Fibroblast of skin of right quadriceps (primary cell): ENCODE measurements around the gene RAD51B.

Experiments used
- DNase-seq: peaks from one replicate; pipeline ENCODE4 v3.0.0-alpha.2; 2013

The RAD51B gene

GRCh38 chr14:68315081-68315480 is 495.5 kb downstream of the RAD51B start:
- DNase-seq, result no peak

GRCh38 chr14:68316078-68316868 is 496.7 kb downstream of the RAD51B start:
- no peak for DNase-seq

DNA sequence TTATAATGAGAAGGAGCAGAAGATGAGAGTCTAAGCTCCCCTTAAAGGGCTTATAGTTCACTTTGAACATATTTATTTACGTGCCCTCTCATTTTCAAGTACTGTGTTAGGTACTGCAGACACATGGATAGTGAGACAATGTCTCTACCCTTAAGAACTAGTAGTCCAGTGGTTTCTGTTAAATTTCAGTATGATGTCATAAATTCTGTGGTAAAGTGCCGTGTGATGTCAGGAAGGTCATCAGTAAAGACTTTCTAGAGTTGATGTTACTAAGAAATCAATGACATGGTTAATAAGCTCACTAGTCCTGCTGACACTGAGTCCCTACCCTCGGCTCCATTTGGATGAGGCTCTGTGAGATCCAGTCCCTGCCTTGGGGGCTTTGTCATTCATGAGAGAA is 497.7 kb downstream of the RAD51B start:
- DNase-seq, result no peak

GRCh38 chr14:68318828-68319227 is 499.2 kb downstream of the RAD51B start:
- no peak for DNase-seq

GRCh38 chr14:68320495-68320894 is 500.9 kb downstream of the RAD51B start:
- DNase-seq, result no peak

DNA sequence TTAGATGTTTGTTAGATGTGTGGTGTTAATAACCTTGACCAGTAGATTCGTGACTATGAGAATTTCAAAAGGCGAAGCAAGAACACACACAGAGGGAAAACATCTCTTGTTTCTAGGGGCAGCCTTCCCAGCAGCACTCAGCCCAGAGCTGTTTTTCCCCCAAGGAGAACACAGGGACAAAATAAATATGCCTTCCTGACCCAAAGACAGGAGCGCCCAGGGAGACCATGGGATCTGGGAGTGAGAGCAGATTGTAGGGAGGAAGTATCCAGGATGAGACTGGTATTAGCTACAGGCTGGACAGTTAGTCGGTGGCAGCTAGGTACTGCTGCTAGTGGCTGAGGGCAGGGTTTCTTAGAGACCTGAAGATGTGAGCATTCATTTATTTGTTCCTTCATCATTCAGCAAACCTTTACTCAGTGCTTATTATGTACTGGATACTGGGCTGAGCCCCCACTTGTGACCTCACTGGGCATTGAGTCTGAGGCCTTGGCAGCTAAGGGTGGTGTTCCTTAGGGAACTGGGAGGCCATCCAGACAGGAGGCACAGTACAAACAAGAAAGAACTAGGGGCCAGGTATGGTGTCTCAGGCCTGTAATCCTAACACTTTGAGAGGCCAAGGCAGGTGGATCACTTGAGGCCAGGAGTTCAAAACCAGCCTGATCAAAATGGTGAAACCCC is 503.5 kb downstream of the RAD51B start:
- no peak for DNase-seq

DNA sequence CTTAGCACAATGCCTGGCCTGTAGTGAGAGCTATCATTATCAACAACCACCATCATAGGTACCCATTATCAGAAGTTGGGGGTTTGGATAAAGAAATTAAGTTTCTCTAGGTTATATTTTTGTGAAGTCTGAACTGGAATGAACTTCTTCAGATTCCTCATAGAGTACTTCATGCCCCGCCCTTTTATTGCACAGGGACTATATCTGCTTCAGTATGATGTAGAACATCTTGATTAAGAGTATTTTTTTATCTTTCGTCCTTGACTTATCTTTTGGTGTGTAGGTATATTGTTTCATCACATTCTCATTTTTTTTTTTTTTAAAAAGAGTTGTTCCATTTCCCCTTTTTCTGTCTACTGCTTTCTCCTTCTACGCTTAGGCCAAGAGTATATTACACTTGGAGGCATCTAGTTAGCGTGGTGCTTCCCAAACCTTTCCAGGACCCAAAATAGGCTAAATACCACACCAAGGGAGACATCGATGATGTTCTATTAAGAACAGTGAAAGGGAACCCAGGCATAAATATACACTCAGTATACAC is 505.8 kb downstream of the RAD51B start:
- DNase-seq, result no peak

DNA sequence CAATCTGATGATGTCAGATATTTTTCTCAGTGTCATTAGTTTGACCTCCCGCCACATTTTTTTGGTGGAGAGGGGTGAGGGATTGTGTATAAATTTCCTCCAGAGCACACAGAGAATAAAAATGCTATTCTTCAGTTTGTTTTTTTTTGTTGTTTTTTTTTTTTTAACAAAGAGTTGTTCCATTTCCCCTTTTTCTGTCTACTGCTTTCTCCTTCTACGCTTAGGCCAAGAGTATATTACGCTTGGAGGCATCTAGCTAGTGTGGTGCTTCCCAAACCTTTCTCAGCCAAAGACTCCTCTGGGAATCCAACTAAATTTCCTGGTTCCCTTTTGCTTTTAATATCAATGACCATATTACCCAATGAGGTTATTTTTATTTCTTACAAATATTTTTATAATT is 507.7 kb downstream of the RAD51B start:
- no peak for DNase-seq

GRCh38 chr14:68328509-68328908 is 508.9 kb downstream of the RAD51B start:
- no peak for DNase-seq

GRCh38 chr14:68331426-68331825 is 511.8 kb downstream of the RAD51B start:
- DNase-seq, result peak; percentile 22

GRCh38 chr14:68331991-68332390 is 512.4 kb downstream of the RAD51B start:
- no peak for DNase-seq

GRCh38 chr14:68333262-68333661 is 513.7 kb downstream of the RAD51B start:
- DNase-seq, result no peak

DNA sequence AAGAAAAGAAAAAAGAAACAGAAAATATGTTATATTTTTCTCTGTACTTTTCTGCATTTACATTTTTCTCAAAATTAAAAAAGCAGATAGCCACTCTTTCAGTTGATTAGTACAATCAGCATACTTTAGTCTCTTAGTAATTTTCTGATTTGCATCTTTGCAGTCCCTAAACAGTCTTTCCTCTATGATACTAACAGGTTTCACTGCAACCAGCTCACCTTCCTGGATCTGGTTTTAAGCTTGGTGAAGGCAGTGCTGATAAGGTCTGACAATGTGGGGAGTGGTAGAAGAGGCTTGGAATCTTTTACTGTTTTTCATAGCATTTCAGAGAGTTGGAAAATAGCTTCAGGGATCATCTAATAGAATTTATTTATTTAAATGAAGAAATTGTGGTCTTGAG is 515.7 kb downstream of the RAD51B start:
- DNase-seq, result no peak

DNA sequence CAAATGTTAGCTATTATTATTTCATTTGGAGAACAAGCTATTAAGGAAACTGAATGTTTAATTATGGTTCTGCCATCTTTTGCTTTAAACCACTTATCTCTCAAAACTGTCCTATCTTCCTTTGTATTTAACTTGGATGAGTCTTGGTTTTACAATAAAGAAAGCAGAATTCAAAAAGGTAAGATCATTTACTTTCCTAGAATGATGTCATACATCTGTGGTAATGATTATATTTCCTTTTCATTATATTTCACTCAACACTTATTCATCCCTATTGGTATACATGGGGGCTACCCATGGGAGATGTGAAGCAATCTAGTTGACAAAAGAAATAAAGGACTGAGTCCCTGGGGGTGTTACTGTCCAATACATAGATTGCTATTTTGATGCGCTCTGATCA is 516.6 kb downstream of the RAD51B start:
- no peak for DNase-seq

- DNase-seq, result no peak
Measured at GRCh38 chr14:68337279-68337678, 517.7 kb downstream of the RAD51B start.

GRCh38 chr14:68340262-68340661 is 520.7 kb downstream of the RAD51B start:
- DNase-seq, result no peak

DNA sequence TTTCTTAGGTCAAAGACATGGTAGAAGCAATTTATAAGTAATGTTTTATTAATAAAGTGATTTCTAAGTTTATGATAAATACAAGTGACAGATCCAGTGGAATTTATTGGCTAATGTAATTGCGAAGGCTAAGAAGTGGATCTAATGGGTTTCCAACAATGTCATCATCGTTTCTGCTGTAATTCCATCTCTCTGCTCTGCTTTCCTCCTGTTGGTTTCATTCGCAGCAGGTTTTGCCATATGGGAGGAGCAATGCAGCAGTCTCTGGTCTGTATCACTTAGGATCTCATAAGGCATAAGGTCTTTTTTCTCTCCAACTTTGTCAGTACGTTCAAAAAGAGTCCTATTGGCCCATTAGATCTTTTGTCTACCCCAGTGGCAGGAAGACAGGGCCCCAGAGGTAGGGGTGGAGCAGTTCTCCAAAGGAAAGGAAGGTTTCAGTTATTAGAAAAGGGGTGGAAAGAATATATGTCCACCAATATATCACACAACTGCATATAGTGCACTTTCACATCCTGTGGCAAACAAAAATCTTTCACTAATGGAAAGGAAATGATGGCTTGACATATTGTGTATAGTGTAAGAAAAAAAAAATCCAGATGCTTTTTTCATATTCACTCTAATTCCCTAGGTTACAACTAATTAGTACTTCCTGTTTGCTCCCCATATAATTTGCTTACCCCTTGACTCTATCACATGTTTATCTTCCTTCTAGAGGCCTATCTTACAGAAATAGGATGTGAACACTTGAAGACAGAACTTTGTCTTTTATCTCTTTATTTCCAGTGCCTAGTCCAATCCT is 522.0 kb downstream of the RAD51B start:
- DNase-seq, result no peak

DNA sequence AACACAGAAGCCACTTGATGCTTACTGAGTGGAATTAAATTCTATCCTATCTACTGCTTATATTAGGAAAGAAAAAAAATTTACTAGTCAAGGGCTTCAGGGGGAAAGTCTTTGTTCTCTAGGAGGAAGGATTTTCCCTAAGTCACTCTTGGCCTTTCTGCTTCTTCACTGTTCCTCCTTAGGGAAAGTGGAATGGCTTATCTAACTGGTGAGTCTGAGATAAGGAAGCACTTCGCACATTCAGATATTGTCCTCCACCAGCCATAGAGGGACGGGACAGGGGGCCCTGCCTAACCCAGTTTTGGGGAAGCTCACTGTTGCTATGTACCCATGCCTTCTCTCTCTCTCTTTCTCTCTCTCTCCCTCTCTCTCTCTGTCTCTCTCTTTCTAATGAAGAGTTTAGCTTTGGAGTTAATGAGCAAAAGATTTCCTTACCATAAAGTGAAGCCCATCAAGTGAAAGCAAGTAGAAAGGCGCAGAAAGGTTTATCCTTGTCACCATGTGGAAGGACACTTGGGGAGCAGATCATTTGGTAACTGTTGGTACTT is 522.7 kb downstream of the RAD51B start:
- no peak for DNase-seq

GRCh38 chr14:68343534-68344118 is 524.0 kb downstream of the RAD51B start:
- no peak for DNase-seq

- DNase-seq, result no peak
Measured at GRCh38 chr14:68345738-68346137, 526.2 kb downstream of the RAD51B start.

DNA sequence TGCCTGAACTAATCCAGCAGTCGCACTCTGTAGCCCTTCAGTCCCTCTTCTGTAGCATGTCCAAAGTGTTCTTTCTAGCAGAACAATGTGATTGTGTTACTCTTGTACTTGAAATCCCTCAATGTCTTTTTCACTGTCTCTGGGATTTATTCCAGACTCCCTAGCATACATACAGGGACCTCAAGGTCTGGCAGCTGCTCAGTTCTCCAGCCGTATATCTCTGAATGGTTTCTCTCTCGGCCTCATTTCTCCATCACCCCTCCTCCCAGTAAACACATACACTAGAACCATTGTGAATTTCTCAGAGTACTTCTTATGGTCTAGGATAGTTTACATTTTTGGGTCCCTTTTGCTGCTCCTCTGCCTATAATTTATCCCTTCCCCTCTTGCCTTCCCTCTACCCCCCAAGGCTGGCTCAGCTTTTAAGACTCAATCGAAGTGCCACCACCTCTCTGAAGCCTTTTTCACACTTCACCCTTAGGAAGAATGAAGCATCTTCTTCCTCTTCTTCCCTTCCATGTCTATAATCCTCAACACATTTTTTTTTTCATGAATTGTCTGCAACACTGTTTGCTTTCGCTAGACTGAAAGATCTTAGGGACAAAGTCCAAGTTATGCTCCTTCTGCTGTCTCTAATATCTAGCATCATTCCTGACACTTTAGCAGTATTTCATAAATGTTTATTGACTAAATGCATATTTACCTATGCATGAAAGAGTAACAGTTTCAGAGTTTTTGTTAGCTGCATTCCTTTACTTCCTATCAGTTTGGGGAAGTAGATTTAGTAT is 527.2 kb downstream of the RAD51B start:
- no peak for DNase-seq
